ENCODE data around the gene HIVEP1. TPM values are rescaled to one million over a fixed set of nuclear protein-coding genes. Genes with fewer than 3 reads are reported as not detected.

HIVEP1 gene
- total and polyA plus RNA-seq, 2 of the 8 experiments (the other 6 are each of a cell fraction or from before 2014, with no cell fraction given), result 22.6 to 23.1 TPM

DNA sequence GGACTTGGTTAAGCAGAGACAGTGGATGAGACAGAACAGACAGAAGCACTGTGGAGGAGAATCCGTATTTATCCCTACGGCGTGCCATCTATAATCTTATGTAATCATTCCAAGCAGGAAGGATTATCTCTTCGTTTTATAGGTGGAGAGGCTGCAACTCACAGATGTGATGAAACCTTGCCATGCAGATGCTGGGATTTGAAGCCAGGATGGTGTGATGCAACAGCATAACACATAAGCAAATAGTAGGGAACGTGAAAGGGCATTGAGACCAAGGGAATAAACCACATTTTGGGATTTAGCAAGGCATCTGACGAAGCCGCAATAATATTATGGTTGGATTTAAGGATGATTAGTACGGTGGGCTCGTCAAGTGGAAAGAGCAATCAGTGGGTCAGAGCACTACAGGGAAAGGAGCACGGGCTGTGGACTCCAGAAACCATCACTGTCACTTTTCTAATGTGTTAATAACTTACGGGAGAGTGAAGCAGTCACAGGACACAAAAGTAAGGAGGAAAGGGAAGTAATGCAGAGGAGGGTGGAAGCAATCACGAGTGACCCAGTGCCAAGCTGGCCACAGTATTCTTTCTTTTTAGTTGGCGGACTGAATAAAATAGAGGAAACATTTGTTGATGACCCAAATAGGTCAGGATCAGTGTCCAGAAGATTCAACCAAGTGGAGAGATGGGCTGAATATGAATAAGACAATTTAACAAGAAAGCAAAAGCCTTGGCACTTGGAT, 158.4 kb downstream of the HIVEP1 start:
- no peaks in the 10 kb centered on the region for H4K20me1 ChIP-seq (replicated peaks in 1 of 2; ENCODE audit: control insufficient read depth in 1 of 2, insufficient read depth in 2 of 2, low read length in 2 of 2)
- no peaks in the 10 kb centered on the region for H3K9me3 ChIP-seq (ENCODE audit: insufficient read depth in 2 of 2, low read depth in 1 of 2, low read length in 1 of 2)
- H3K36me3 ChIP-seq (ENCODE audit: control insufficient read depth in 2 of 4, insufficient read depth in 4 of 4, low read length in 3 of 4), result no peaks in the 10 kb centered on the region
- H3K9ac ChIP-seq (replicated peaks in 1 of 4; ENCODE audit: extremely low read depth in 1 of 4, low read depth in 3 of 4, low read length in 3 of 4), result no peak overlapping the region
- no peak for FAIRE-seq
- ChIA-PET CTCF (ENCODE audit: partially characterized antibody) (interaction anchor here (0.6 to 1.3 kb wide), 2 partner anchors 10 to 325 kb away, joined by 3 to 4 read pairs; no protein-coding TSS in a partner anchor), POLR2A (ENCODE audit: partially characterized antibody) (no interaction called here)
- H2AK5ac ChIP-seq (ENCODE audit: low read depth, low read length), result no peak overlapping the region
- no peak overlapping the region; a peak in 1 of 4 replicates for H3K4me2 ChIP-seq (ENCODE audit: insufficient read depth in 1 of 2, low read depth in 2 of 2, low read length in 2 of 2)
- DNase-seq (ENCODE audit: low read depth in 1 of 2, low spot score in 2 of 2), result no peak
- H3K27ac ChIP-seq (ENCODE audit: low read depth, low read length), result no peak overlapping the region
- no peak overlapping the region for H2AFZ ChIP-seq (ENCODE audit: low read length)
- no peaks in the 10 kb centered on the region for H3K79me1 ChIP-seq (ENCODE audit: low read depth, low read length)
- no peak overlapping the region for H3K4me3 ChIP-seq (ENCODE audit: extremely low read depth in 1 of 4, insufficient read depth in 2 of 4, low read depth in 3 of 4, low read length in 4 of 4)
- no peaks in the 10 kb centered on the region for H3K27me3 ChIP-seq (replicated peaks in 1 of 4; ENCODE audit: control insufficient read depth in 3 of 4, extremely low read depth in 1 of 4, insufficient read depth in 3 of 4, low read length in 3 of 4)
- no peak overlapping the region for H4K5ac ChIP-seq (ENCODE audit: insufficient read length, low read depth, low read length)
- no peaks in the 10 kb centered on the region for H3K79me2 ChIP-seq (ENCODE audit: control insufficient read depth in 1 of 2, insufficient read depth in 2 of 2, low read length in 2 of 2)
- peak overlapping the region; percentile 58 for H4K91ac ChIP-seq (replicated peaks; ENCODE audit: insufficient read length, low read length)
- 91% methylated on average over 13 of the region's 13 CpGs; no CpG with 5 or more reads in 1 of the 2 experiments for WGBS, 2 experiments (ENCODE audit: extremely low coverage in 1 of 2, insufficient coverage in 1 of 2, insufficient read length in 1 of 2, insufficient replicate concordance in 2 of 2, low coverage in 1 of 2, low lambda C conversion rate in 2 of 2, missing lambda C conversion rate in 1 of 2)
- H2BK5ac ChIP-seq (ENCODE audit: low read depth, low read length), result peak overlapping the region; percentile 62; the same call in 1 of the 2 replicates
- H3K23me2 ChIP-seq (ENCODE audit: low read depth, low read length), result no peaks in the 10 kb centered on the region
- no peak overlapping the region for H2BK120ac ChIP-seq (replicated peaks; ENCODE audit: low read depth, low read length)
- no peak overlapping the region for H3K14ac ChIP-seq (ENCODE audit: insufficient read length)
- peaks cover 0 to 7% (median 3%) of the 10 kb centered on the region in 4 experiments; a peak in 2 of 7 replicates for H3K4me1 ChIP-seq (replicated peaks in 1 of 4; ENCODE audit: control insufficient read depth in 3 of 4, insufficient read depth in 4 of 4, low read length in 3 of 4)
- no peak overlapping the region for H3K23ac ChIP-seq (ENCODE audit: insufficient read length)
- no peak overlapping the region for H3K4ac ChIP-seq (replicated peaks; ENCODE audit: insufficient read length, low read depth, low read length)
- peak overlapping the region; percentile 78 for H2BK12ac ChIP-seq (ENCODE audit: low read depth, low read length)
- TF ChIP-seq CHD2 (IDR thresholded peaks at IDR 0.05; ENCODE audit: low read length) (no peak), JUN (IDR thresholded peaks at IDR 0.05; ENCODE audit: low read depth, low read length) (no peak)
- 0 out of 2 replicates have a peak overlapping the region, but pooled peaks have one; percentile 28 for H3K18ac ChIP-seq (ENCODE audit: extremely low read depth, low read length)
- H3K56ac ChIP-seq (replicated peaks; ENCODE audit: insufficient read length, low read depth, low read length), result no peak overlapping the region
- no peak overlapping the region for H4K8ac ChIP-seq (ENCODE audit: extremely low read depth, insufficient read depth, low read length)
- peak overlapping the region; percentile 65; the same call in 1 of the 2 replicates for H2BK15ac ChIP-seq (ENCODE audit: low read length)
- peak overlapping the region; percentile 76; the same call in 1 of the 2 replicates for H2BK20ac ChIP-seq (ENCODE audit: low read length)
